ENCODE results near the gene C1orf94. TPM values are rescaled to one million over a fixed set of nuclear protein-coding genes. Genes with fewer than 3 reads are reported as not detected.

C1orf94 gene
- total and polyA plus RNA-seq, 2 of the 8 experiments (the other 6 are each of a cell fraction or from before 2014, with no cell fraction given), result 5.8 to 12.5 TPM

GRCh38 chr1:34262921-34263320 lies 86.2 kb downstream of the C1orf94 start:
- FAIRE-seq, result no peak

More at GRCh38 chr1:34262921-34263320, 86.2 kb downstream of the C1orf94 start:
- H4K91ac ChIP-seq (replicated peaks; ENCODE audit: insufficient read length, low read length), result no peak overlapping the region
- no peaks in the 10 kb centered on the region for H3K79me2 ChIP-seq (ENCODE audit: control insufficient read depth in 1 of 2, insufficient read depth in 2 of 2, low read length in 2 of 2)
- H2BK20ac ChIP-seq (ENCODE audit: low read length), result no peak overlapping the region
- no peak overlapping the region for H3K18ac ChIP-seq (ENCODE audit: extremely low read depth, low read length)
- no peak overlapping the region for H3K4me3 ChIP-seq (ENCODE audit: extremely low read depth in 1 of 4, insufficient read depth in 2 of 4, low read depth in 3 of 4, low read length in 4 of 4)
- POLR2A ChIA-PET (ENCODE audit: partially characterized antibody), result no interaction called here
- no peak overlapping the region for H3K9ac ChIP-seq (replicated peaks in 1 of 4; ENCODE audit: extremely low read depth in 1 of 4, low read depth in 3 of 4, low read length in 3 of 4)
- H3K27ac ChIP-seq (ENCODE audit: low read depth, low read length), result no peak overlapping the region
- no peaks in the 10 kb centered on the region for H4K20me1 ChIP-seq (replicated peaks in 1 of 2; ENCODE audit: control insufficient read depth in 1 of 2, insufficient read depth in 2 of 2, low read length in 2 of 2)
- no peaks in the 10 kb centered on the region for H3K79me1 ChIP-seq (ENCODE audit: low read depth, low read length)
- H3K56ac ChIP-seq (replicated peaks; ENCODE audit: insufficient read length, low read depth, low read length), result no peak overlapping the region
- H3K27me3 ChIP-seq (replicated peaks in 1 of 4; ENCODE audit: control insufficient read depth in 3 of 4, extremely low read depth in 1 of 4, insufficient read depth in 3 of 4, low read length in 3 of 4), result peaks cover 0 to 5% (median 2%) of the 10 kb centered on the region in 4 experiments; a peak in 2 of 7 replicates
- no peak overlapping the region for H2AFZ ChIP-seq (ENCODE audit: low read length)
- H3K4me2 ChIP-seq (ENCODE audit: insufficient read depth in 1 of 2, low read depth in 2 of 2, low read length in 2 of 2), result no peak overlapping the region
- CTCF ChIA-PET (ENCODE audit: partially characterized antibody), result interaction anchor here (0.7 to 1.6 kb wide), 2 partner anchors 100 to 211 kb away, joined by 3 to 5 read pairs; no protein-coding TSS in a partner anchor
- no peaks in the 10 kb centered on the region for H3K9me3 ChIP-seq (ENCODE audit: insufficient read depth in 2 of 2, low read depth in 1 of 2, low read length in 1 of 2)
- no peak overlapping the region for H4K5ac ChIP-seq (ENCODE audit: insufficient read length, low read depth, low read length)
- no peak overlapping the region for H2BK12ac ChIP-seq (ENCODE audit: low read depth, low read length)
- H3K23ac ChIP-seq (ENCODE audit: insufficient read length), result no peak overlapping the region
- no peak overlapping the region for H2BK120ac ChIP-seq (replicated peaks; ENCODE audit: low read depth, low read length)
- H4K8ac ChIP-seq (ENCODE audit: extremely low read depth, insufficient read depth, low read length), result no peak overlapping the region
- no peaks in the 10 kb centered on the region for H3K36me3 ChIP-seq (ENCODE audit: control insufficient read depth in 2 of 4, insufficient read depth in 4 of 4, low read length in 3 of 4)
- no peak overlapping the region for H2BK15ac ChIP-seq (ENCODE audit: low read length)
- H3K4ac ChIP-seq (replicated peaks; ENCODE audit: insufficient read length, low read depth, low read length), result no peak overlapping the region
- H3K23me2 ChIP-seq (ENCODE audit: low read depth, low read length), result no peaks in the 10 kb centered on the region
- peaks cover 0 to 5% (median 3%) of the 10 kb centered on the region in 4 experiments; a peak in 5 of 7 replicates for H3K4me1 ChIP-seq (replicated peaks in 1 of 4; ENCODE audit: control insufficient read depth in 3 of 4, insufficient read depth in 4 of 4, low read length in 3 of 4)
- TF ChIP-seq SRF (IDR thresholded peaks at IDR 0.05; ENCODE audit: low read depth, low read length), result no peak
- H2AK5ac ChIP-seq (ENCODE audit: low read depth, low read length), result no peak overlapping the region
- WGBS, 2 experiments (ENCODE audit: extremely low coverage in 1 of 2, insufficient coverage in 1 of 2, insufficient read length in 1 of 2, insufficient replicate concordance in 2 of 2, low coverage in 1 of 2, low lambda C conversion rate in 2 of 2, missing lambda C conversion rate in 1 of 2), result 83% methylated on average over 7 of the region's 7 CpGs; no CpG with 5 or more reads in 1 of the 2 experiments
- no peak overlapping the region for H3K14ac ChIP-seq (ENCODE audit: insufficient read length)
- H2BK5ac ChIP-seq (ENCODE audit: low read depth, low read length), result no peak overlapping the region
- peak in 1 of 2 experiments; percentile 26 for DNase-seq (ENCODE audit: low read depth in 1 of 2, low spot score in 2 of 2)

All from H1 (cell line).